GM21619 (cell line): ENCODE results near the gene ANKRD50.

Source experiments
- ATAC-seq: cut with Tn5 transposase; IDR thresholded peaks from one replicate; pipeline ENCODE4 v1.9.1; 2021; ENCODE audit not compliant: unreplicated experiment

The ANKRD50 gene

GRCh38 chr4:124712372-124713184 lies at the start of gene ANKRD50:
Gene ANKRD50, minus strand, starts transcription at chr4:124712732. Its CDS starts 2,221 bp downstream, at chr4:124710511.
- ATAC-seq, result peak; percentile 71

- no peak for ATAC-seq
Observed at GRCh38 chr4:124757126-124757525, 44.6 kb upstream of the ANKRD50 start.

- ATAC-seq, result no peak
Observed at GRCh38 chr4:124754681-124755080, 42.1 kb upstream of the ANKRD50 start.

DNA sequence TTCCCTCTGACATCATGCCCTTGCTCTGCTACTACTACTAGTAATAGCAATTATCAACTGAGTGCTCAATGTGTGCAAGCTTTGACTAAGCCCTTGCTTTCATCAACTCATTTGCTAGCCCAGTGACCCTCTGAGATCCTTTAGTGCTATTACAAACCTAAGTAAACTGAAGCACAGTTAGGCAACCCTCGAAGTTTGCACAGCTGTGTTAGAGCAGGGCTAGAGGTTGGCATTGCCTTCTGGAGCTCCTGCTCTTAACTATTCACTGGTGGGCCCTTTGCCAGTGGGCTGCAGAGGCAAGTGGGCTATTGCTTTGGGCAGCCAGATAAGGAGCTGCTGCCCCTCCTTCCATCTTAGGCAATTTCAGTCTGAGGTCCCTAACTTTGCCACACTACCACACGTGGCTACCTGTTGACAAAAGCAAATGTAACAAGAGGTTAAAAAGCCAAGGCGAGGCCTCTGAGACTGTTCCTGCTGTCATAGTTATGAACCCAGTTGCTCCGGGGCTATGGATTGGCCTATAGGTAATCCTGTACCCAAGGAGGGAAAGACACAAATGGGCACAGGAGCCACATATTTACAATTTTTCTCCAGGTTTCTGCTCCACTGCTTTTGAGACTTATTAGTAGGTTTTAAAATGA lies 41.5 kb upstream of the ANKRD50 start:
- ATAC-seq, result no peak

DNA sequence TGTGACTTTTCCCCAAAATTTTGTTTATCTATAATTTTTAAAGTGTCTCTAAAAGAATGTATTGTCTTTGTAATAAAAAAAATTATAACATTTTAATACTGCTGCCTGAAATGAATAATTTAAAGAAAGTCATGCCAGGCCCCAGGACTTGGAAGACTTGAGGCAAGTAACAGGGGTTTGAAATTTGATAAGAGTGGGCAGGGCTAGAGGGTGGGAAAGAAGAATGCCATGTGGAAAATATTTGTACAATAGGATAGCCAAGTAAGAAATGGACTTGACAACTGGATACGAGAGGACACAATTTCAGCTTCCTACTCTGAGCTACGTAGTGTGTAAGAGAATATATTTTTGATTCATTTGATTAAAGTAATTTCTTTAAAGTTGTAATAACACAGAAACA lies 36.9 kb upstream of the ANKRD50 start:
- no peak for ATAC-seq

GRCh38 chr4:124748965-124749364 lies 36.4 kb upstream of the ANKRD50 start:
- ATAC-seq, result no peak

DNA sequence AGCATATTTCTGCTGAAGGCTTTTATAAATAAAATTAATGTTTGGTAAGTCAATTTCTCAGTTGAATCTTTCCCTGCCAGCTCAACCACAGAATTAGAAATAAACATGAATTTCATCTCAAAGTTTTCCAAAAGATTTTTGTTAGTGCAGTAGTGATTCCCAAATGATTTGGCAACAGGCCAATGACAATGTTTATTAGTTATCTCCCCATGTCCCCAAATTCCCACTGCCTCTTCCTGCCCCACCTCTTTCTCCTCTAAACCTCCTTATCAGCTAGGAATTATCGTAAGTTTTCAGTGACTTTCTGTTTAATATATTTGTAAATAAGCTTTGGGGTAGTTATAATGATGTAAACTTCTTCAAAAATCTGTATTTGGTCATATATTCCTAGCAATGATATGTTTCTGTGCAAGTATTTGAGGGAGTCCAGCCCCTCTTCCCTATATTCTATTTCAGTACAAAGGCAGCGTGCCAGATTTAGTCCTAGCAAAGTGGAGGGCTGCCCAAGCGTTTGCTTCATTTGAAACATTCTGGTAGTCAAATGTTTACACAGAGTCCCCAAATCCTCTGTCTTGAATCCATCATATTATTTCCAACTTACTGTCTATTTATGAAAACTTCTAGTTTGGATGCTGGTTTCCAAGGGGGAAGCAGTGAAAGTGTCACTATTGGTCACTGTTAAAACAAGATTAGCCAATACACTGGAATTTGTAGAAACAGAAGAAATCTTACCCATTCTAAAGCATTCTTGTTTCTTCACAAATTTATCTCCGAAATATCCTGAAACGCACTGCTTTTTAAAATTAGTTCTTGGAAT lies 33.7 kb upstream of the ANKRD50 start:
- no peak for ATAC-seq

GRCh38 chr4:124743711-124744110 lies 31.2 kb upstream of the ANKRD50 start:
- ATAC-seq, result no peak

GRCh38 chr4:124740501-124740900 lies 28.0 kb upstream of the ANKRD50 start:
- ATAC-seq, result no peak

- ATAC-seq, result no peak
Observed at GRCh38 chr4:124738994-124739393, 26.5 kb upstream of the ANKRD50 start.

DNA sequence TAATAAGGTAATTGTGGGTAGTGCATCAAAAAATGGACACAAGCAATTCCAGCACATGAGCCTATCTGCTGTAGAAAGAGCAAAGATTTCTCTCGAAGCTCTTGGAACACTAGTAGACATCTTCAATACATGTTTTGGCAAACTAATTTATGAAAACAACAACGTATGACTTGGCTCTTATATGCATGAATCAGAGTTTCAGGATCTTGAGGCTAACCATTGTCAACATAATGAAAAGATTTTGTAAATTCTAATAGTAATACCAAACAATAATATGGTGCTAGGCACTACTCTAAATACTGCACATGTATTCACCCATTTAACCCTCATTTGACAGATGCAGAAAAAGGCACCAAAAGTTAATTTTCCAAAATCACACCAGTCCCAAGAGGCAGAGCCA lies 25.1 kb upstream of the ANKRD50 start:
- no peak for ATAC-seq

GRCh38 chr4:124736526-124736925 lies 24.0 kb upstream of the ANKRD50 start:
- no peak for ATAC-seq

DNA sequence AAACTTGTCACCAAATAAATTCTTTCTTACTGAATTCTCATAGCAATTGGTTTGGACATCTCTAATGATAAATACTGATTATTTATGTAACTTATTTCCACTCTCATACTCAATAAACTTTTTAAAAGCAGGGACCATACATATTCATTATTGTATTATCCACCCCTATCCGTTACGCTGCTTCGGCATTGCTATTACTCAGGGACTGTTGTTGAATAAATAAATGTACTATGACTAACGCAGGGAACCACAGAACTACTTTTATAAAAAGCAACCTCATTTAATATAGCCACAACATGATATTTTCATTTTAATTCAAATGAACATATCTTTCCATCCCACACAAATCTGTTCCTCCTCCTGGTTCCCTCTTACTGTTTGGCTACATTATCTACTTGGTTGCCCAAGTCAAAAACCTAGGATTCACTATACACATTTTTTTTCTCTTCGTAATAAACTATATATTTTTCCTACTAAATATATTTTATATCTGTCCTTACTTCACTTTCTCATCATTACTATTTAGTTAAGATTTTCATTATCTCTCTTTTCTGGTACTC lies 14.9 kb upstream of the ANKRD50 start:
- ATAC-seq, result no peak

GRCh38 chr4:124726269-124726668 lies 13.7 kb upstream of the ANKRD50 start:
- no peak for ATAC-seq

- ATAC-seq, result no peak
Observed at GRCh38 chr4:124722071-124722470, 9.5 kb upstream of the ANKRD50 start.

- no peak for ATAC-seq
Observed at GRCh38 chr4:124717101-124717500, 4.6 kb upstream of the ANKRD50 start.

DNA sequence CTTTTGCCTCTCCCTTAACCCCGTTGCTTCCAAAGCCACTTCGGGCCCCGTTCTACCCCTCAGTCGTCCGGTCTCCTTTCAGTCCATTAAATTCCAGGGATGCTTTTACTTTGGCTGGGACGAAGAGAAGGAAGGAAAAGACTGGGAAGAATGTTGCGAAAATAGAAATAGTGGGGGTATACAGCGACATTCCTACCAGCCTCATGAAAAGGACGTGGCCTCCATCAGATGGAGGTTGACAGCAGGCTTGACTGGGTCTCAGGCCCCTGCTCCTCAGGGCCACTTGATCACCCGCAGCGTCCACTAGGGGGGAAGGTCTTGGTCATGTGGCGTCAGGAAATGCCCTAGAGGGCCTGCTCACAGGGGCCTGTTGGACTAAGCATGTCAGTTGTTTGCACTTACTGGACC lies 657 bp upstream of the ANKRD50 start:
- ATAC-seq, result peak; percentile 25

DNA sequence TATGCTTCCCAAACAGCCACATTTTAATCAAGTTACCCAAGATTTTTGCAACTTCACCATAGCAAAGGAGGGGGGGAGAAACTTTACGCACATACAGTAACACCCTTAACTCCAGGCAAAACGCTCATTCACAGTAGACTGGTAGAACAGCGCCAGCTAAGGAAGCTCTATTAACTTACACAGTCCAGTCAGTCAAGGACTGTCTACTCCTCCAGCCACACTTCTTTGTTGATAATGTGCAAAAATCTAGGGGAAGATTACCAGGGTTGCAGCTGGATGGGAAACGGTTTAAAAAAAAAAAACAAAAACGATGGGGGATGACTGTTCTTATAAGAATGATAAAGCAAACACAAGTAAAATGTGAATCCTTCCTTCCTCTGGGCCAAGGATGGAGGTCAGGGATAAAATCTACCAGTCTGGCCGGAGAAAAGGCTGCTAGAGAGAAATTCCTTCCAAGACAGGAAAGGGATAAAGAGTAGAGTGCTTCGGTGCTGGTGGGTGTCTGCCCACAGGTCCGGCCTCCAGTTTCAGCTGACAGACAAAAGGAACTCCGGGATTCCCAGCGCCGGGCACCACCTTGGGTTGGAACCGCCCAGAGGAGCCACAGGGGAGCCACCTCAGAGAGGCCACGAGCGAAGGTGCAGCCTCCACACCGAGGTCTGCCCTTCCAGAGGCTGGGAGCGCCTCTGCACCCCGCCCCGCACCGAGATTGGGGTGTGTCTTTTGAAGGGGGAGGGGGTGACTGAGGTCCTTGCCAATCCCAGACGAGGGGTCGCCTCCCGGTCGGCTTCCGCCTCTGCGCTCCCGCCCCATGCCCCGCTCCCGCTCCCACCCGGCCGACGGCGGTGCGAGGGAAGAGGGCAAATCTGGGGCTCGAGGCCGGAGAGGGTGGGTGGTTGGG lies 811 bp downstream of the ANKRD50 start:
- ATAC-seq, result peak; percentile 16

GRCh38 chr4:124710911-124711310 lies 1.6 kb downstream of the ANKRD50 start:
- no peak for ATAC-seq

DNA sequence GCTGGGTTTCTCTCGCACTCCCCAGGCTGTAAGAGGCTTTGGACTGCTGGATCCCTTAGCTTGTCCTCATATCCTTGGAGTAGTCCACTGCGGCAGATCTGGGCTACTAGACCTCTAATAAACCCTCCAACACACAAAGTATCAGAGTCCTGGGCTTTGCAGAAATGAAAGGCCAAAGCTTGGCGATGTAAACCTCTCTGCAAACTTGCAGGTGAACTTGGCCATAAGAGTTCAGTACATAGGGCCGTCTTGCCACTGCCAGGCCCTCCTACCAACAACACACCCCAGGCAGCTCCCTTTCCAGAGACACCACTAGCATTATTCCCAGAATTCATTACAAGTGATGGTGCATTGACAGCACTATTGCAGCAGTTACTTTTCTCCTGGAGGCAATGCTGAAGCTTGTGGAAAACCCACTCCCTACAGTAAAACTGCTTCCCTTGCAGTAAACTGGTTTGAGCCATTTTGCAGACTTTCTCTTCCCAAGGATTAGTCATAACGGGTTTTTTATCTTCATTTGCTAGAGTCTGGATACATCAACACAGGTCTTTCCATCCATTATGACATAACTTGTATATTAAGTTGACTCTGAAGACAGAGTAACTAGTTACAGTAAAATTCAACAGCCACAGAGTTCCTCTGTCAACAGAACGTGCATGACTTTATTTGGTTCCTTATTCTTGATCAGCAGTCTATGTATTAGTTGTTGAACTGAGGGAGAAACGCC lies 2.4 kb downstream of the ANKRD50 start:
- ATAC-seq, result no peak
